H9 (cell line): ENCODE data around the gene IRS2. TPM values are rescaled to one million over a fixed set of nuclear protein-coding genes. Genes with fewer than 3 reads are reported as not detected.

Source experiments
- DNase-seq: peaks from one replicate; pipeline ENCODE4 v3.0.0-alpha.2; 2017
- H2AFZ ChIP-seq: one replicate; pipeline ENCODE4 v1.6.1; 2013; ENCODE audit warnings: mild to moderate bottlenecking, low read length, control low read depth, moderate library complexity
- H2AK5ac ChIP-seq: 2 replicates; pipeline ENCODE4 v1.6.1; 2013; ENCODE audit warnings: low read length, control low read depth, mixed read lengths; ENCODE audit not compliant: insufficient read length
- H2BK120ac ChIP-seq: one replicate; pipeline ENCODE4 v1.6.1; 2013; ENCODE audit warnings: low read depth, mild to moderate bottlenecking, low read length, control low read depth, inconsistent platforms; ENCODE audit not compliant: poor library complexity, severe bottlenecking
- H2BK12ac ChIP-seq: 2 replicates; pipeline ENCODE4 v1.6.1; 2013; ENCODE audit warnings: low read length, control low read depth, mixed read lengths, low read depth; ENCODE audit not compliant: insufficient read length
- H2BK15ac ChIP-seq: 2 replicates; pipeline ENCODE4 v1.6.1; 2013; ENCODE audit warnings: low read depth, low read length, control low read depth
- H2BK20ac ChIP-seq: one replicate; pipeline ENCODE4 v1.6.1; 2013; ENCODE audit warnings: low read depth, mild to moderate bottlenecking, low read length, control low read depth, inconsistent platforms; ENCODE audit not compliant: poor library complexity, severe bottlenecking
- H2BK5ac ChIP-seq: 2 replicates; pipeline ENCODE4 v1.6.1; 2013; ENCODE audit warnings: low read length, control low read depth, mixed read lengths; ENCODE audit not compliant: insufficient read length
- H3K14ac ChIP-seq: 2 replicates; pipeline ENCODE4 v1.6.1; 2013; ENCODE audit warnings: low read length, control low read depth; ENCODE audit not compliant: insufficient read depth
- H3K18ac ChIP-seq: 2 replicates; pipeline ENCODE4 v1.6.1; 2013; ENCODE audit warnings: low read depth, mild to moderate bottlenecking, mixed read lengths, low read length, control low read depth; ENCODE audit not compliant: insufficient read length
- H3K23ac ChIP-seq: 2 replicates; pipeline ENCODE4 v1.6.1; 2013; ENCODE audit warnings: low read length, control low read depth, mixed read lengths, low read depth; ENCODE audit not compliant: insufficient read length
- H3K23me2 ChIP-seq: 2 replicates; pipeline ENCODE4 v1.6.1; 2013; ENCODE audit warnings: low read depth, mild to moderate bottlenecking, mixed read lengths, low read length, control low read depth; ENCODE audit not compliant: insufficient read length, poor library complexity, severe bottlenecking
- H3K27ac ChIP-seq: 2 replicates; pipeline ENCODE4 v1.5.1; 2013; ENCODE audit warnings: low read length, control low read depth, mixed read lengths, low read depth; ENCODE audit not compliant: insufficient read length
- H3K27me3 ChIP-seq: 2 replicates; pipeline ENCODE4 v1.6.1; 2013; ENCODE audit warnings: low read length, control low read depth, inconsistent platforms; ENCODE audit not compliant: insufficient read depth
- H3K4ac ChIP-seq: 2 replicates; pipeline ENCODE4 v1.6.1; 2013; ENCODE audit warnings: low read depth, mild to moderate bottlenecking, control low read depth, inconsistent platforms, low read length, moderate library complexity
- H3K4me1 ChIP-seq: 2 replicates; pipeline ENCODE4 v1.6.1; 2013; ENCODE audit warnings: low read length, control low read depth, inconsistent platforms; ENCODE audit not compliant: insufficient read depth
- H3K4me2 ChIP-seq: 2 replicates; pipeline ENCODE4 v1.6.1; 2013; ENCODE audit warnings: low read length, control low read depth, mixed read lengths; ENCODE audit not compliant: insufficient read length, insufficient read depth
- H3K56ac ChIP-seq: 2 replicates; pipeline ENCODE4 v1.6.1; 2013; ENCODE audit warnings: low read depth, mild to moderate bottlenecking, mixed read lengths, low read length, control low read depth; ENCODE audit not compliant: insufficient read length
- H3K79me1 ChIP-seq: 2 replicates; pipeline ENCODE4 v1.6.1; 2013; ENCODE audit warnings: low read depth, mild to moderate bottlenecking, moderate library complexity, low read length, control low read depth, inconsistent platforms; ENCODE audit not compliant: insufficient read depth, poor library complexity, severe bottlenecking
- H3K79me2 ChIP-seq: 2 replicates; pipeline ENCODE4 v1.6.1; 2013; ENCODE audit warnings: low read length, control low read depth, inconsistent platforms; ENCODE audit not compliant: insufficient read depth
- H3K9ac ChIP-seq: 2 replicates; pipeline ENCODE4 v1.6.1; 2013; ENCODE audit warnings: low read length, control low read depth, mixed read lengths; ENCODE audit not compliant: insufficient read length; ENCODE audit errors: extremely low read depth
- H3K9me3 ChIP-seq: one replicate; pipeline ENCODE4 v1.6.1; 2013; ENCODE audit warnings: low read depth, low read length, inconsistent platforms; ENCODE audit not compliant: control insufficient read depth
- H3T11ph ChIP-seq: one replicate; pipeline ENCODE4 v1.6.1; 2013; ENCODE audit warnings: mild to moderate bottlenecking, low read length, control low read depth, inconsistent platforms
- H4K20me1 ChIP-seq: one replicate; pipeline ENCODE4 v1.6.1; 2013; ENCODE audit not compliant: control insufficient read depth, insufficient read length, insufficient read depth
- H4K5ac ChIP-seq: 2 replicates; pipeline ENCODE4 v1.6.1; 2013; ENCODE audit warnings: low read depth, mild to moderate bottlenecking, mixed read lengths, low read length, control low read depth; ENCODE audit not compliant: insufficient read length
- H4K8ac ChIP-seq: replicated peaks from 2 replicates; pipeline ENCODE4 v1.6.1; 2013; ENCODE audit warnings: low read length, control low read depth, mixed read lengths, low read depth; ENCODE audit not compliant: insufficient read length
- H4K91ac ChIP-seq: 2 replicates; pipeline ENCODE4 v1.6.1; 2013; ENCODE audit warnings: low read depth, mild to moderate bottlenecking, moderate library complexity, mixed read lengths, low read length, control low read depth; ENCODE audit not compliant: insufficient read length
- H3K27ac Mint-ChIP-seq, 3 experiments: 2 replicates in 2 of 3; 3 replicates in 1 of 3; pipeline ENCODE4 v1.8.0; 2020 to 2021; ENCODE audit warnings: mixed read lengths in 3 of 3, mild to moderate bottlenecking in 1 of 3, moderate library complexity in 1 of 3
- H3K27me3 Mint-ChIP-seq: 2 replicates; pipeline ENCODE4 v1.8.0; 2021; ENCODE audit warnings: low read depth, mild to moderate bottlenecking, moderate library complexity, mixed read lengths
- H3K36me3 Mint-ChIP-seq, 3 experiments: 2 replicates in 2 of 3; 3 replicates in 1 of 3; pipeline ENCODE4 v1.8.0; 2020 to 2021; ENCODE audit warnings: low read depth in 3 of 3, mixed read lengths in 3 of 3; ENCODE audit not compliant: insufficient read depth in 1 of 3
- H3K4me1 Mint-ChIP-seq, 2 experiments: 2 replicates each; pipeline ENCODE4 v1.8.0; 2020; ENCODE audit warnings: mixed read lengths in 2 of 2
- H3K4me3 Mint-ChIP-seq, 2 experiments: 2 replicates in 1 of 2; 3 replicates in 1 of 2; pipeline ENCODE4 v1.8.0; 2020 to 2021; ENCODE audit warnings: mild to moderate bottlenecking in 2 of 2, mixed read lengths in 2 of 2, moderate library complexity in 1 of 2
- H3K9me3 Mint-ChIP-seq, 2 experiments: 2 replicates in 1 of 2; 3 replicates in 1 of 2; pipeline ENCODE4 v1.8.0; 2020; ENCODE audit warnings: mild to moderate bottlenecking in 2 of 2, mixed read lengths in 2 of 2, moderate library complexity in 1 of 2
- WGBS: extraction: QIAGEN DNeasy Blood & Tissue Kit; methylation state at CpG from one replicate; pipeline ENCODE4 v1.1.7; 2013; ENCODE audit warnings: missing lambda C conversion rate, low lambda C conversion rate, mixed read lengths; ENCODE audit not compliant: insufficient read length; ENCODE audit errors: extremely low coverage; 5-methylcytosine and 5-hydroxymethylcytosine counted together
- total RNA-seq: library from RNA; stranded (reverse); gene quantifications from 2 replicates; pipeline ENCODE4 v1.2.1, GENCODE V29; 2021
- TF ChIP-seq, protein P1 (sequence below): fragments of 200-600 bp; sonication (generic); conservative IDR thresholded peaks from 3 replicates; pipeline ENCODE4 v1.8.0; 2021; ENCODE audit warnings: antibody characterized with exemption, mild to moderate bottlenecking

Gene IRS2
- total RNA-seq, 1 experiment from 2014 or later, result 10.1 TPM

DNA sequence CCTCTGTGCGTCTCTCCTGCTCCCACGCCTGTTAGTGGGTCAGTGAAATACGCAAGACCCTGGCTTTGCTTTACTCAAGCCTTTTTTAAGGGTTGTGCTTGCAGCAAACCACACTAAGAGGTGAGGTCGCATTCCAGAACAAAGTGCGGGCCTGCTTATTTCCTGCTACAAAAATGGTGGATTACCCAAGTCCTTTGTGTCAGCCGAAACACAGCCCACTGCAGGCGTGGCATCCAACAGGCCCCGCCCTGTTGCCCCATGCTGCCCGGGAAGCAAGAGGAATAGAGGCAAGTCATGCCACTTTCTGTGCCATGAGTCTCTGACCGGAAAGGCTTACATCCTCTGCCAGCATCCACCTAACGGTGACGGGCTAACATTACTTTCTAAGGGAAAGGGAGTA lies 7.7 kb upstream of the IRS2 start:
- H3K9me3 Mint-ChIP-seq, result no peaks in the 10 kb centered on the region
- H3K4me1 Mint-ChIP-seq, result peaks cover 8 to 9% of the 10 kb centered on the region in 2 experiments

More for the DNA sequence above, 7.7 kb upstream of the IRS2 start:
- Histone ChIP-seq H3K23me2 (no peaks in the 10 kb centered on the region), H3K14ac (no peak overlapping the region), H3K9ac (no peak overlapping the region), H3K27ac (no peak overlapping the region), H3T11ph (no peak overlapping the region), H3K79me1 (no peaks in the 10 kb centered on the region), H3K4ac (no peak overlapping the region), H3K23ac (no peak overlapping the region), H2BK12ac (no peak overlapping the region), H4K20me1 (no peaks in the 10 kb centered on the region), H2BK120ac (no peak overlapping the region), H4K5ac (no peak overlapping the region), H2BK20ac (no peak overlapping the region), H2BK15ac (no peak overlapping the region), H3K18ac (no peak overlapping the region), H3K4me2 (no peak overlapping the region), H4K91ac (no peak overlapping the region), H3K79me2 (no peaks in the 10 kb centered on the region), H3K56ac (no peak overlapping the region), H3K27me3 (no peaks in the 10 kb centered on the region), H2AK5ac (no peak overlapping the region), H2AFZ (no peak overlapping the region), H3K9me3 (no peaks in the 10 kb centered on the region), H4K8ac (no peak overlapping the region), H3K4me1 (no peaks in the 10 kb centered on the region; the same call in 1 of the 2 replicates), H2BK5ac (no peak overlapping the region)
- TF ChIP-seq, protein P1, sequence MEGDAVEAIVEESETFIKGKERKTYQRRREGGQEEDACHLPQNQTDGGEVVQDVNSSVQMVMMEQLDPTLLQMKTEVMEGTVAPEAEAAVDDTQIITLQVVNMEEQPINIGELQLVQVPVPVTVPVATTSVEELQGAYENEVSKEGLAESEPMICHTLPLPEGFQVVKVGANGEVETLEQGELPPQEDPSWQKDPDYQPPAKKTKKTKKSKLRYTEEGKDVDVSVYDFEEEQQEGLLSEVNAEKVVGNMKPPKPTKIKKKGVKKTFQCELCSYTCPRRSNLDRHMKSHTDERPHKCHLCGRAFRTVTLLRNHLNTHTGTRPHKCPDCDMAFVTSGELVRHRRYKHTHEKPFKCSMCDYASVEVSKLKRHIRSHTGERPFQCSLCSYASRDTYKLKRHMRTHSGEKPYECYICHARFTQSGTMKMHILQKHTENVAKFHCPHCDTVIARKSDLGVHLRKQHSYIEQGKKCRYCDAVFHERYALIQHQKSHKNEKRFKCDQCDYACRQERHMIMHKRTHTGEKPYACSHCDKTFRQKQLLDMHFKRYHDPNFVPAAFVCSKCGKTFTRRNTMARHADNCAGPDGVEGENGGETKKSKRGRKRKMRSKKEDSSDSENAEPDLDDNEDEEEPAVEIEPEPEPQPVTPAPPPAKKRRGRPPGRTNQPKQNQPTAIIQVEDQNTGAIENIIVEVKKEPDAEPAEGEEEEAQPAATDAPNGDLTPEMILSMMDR, result no peak
- no peaks in the 10 kb centered on the region; a peak in 1 of 7 replicates for H3K36me3 Mint-ChIP-seq
- WGBS, result no CpG with 5 or more reads among the region's 12 CpGs
- no peak overlapping the region for H3K4me3 Mint-ChIP-seq
- H3K27ac Mint-ChIP-seq, result no peak overlapping the region
- peaks cover 5% of the 10 kb centered on the region for H3K27me3 Mint-ChIP-seq
- no peak for DNase-seq
